ENCODE data around the gene DPPA4. TPM values are rescaled to one million over a fixed set of nuclear protein-coding genes. Genes with fewer than 3 reads are reported as not detected.

The DPPA4 gene
- total and polyA plus RNA-seq, 5 donors from 2014 or later, result 1.0 TPM; not detected in 4

- Mint-ChIP-seq H3K36me3 (no peaks in the 10 kb centered on the region), H3K27ac (no peak overlapping the region), H3K27me3 (no peaks in the 10 kb centered on the region), H3K4me3 (no peak overlapping the region), H3K4me1 (no peaks in the 10 kb centered on the region), H3K9me3 (peaks cover 0 to 2% (median 0%) of the 10 kb centered on the region in 7 donors)
- no peaks in the 10 kb centered on the region for H3K36me3 ChIP-seq (ENCODE audit: control insufficient read depth, insufficient read depth, low read length)
- no peak for DNase-seq
- H3K9me3 ChIP-seq (ENCODE audit: control insufficient read depth in 2 of 2, low read length in 2 of 2), result no peaks in the 10 kb centered on the region
- H3K4me1 ChIP-seq (ENCODE audit: control insufficient read depth, insufficient read depth, low read length, poor library complexity, severe bottlenecking), result no peaks in the 10 kb centered on the region
- no peaks in the 10 kb centered on the region for H3K27me3 ChIP-seq (ENCODE audit: control insufficient read depth, insufficient read depth, low read length)
- no peak for ATAC-seq (ENCODE audit: low read depth in 2 of 2)
- H3K4me3 ChIP-seq (ENCODE audit: low read depth, low read length), result no peak overlapping the region
- H3K27ac ChIP-seq (ENCODE audit: insufficient read depth, low read length, poor library complexity, severe bottlenecking), result no peak overlapping the region
Observed at GRCh38 chr3:109353057-109353456, 15.7 kb upstream of the DPPA4 start.

DNA sequence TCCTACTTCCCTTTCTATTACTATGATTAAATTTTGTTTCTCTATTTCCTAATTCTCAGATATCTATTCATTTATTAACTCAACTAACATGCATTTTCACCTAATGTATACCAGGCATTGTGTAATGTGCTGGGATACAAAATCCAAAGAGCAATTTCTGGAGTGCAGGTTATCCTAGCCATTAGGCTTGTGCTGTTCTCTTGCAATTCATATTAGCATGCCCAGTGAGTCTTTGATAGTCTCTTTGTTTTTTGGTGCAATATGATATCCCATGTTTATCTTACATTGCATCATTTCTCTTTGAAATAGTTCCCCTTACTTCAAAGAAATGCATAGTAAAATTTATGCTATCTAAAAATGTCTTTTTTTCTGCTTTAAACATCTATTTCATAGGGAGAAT is 13.9 kb upstream of the DPPA4 start:
- H3K4me1 Mint-ChIP-seq, result no peaks in the 10 kb centered on the region
- H3K36me3 Mint-ChIP-seq, result no peaks in the 10 kb centered on the region
- peaks cover 0 to 2% (median 0%) of the 10 kb centered on the region in 7 donors for H3K9me3 Mint-ChIP-seq
- Histone ChIP-seq H3K36me3 (ENCODE audit: control insufficient read depth, insufficient read depth, low read length) (no peaks in the 10 kb centered on the region), H3K27ac (ENCODE audit: insufficient read depth, low read length, poor library complexity, severe bottlenecking) (no peak overlapping the region), H3K9me3 (ENCODE audit: control insufficient read depth in 2 of 2, low read length in 2 of 2) (no peaks in the 10 kb centered on the region), H3K4me3 (ENCODE audit: low read depth, low read length) (no peak overlapping the region), H3K27me3 (ENCODE audit: control insufficient read depth, insufficient read depth, low read length) (no peaks in the 10 kb centered on the region), H3K4me1 (ENCODE audit: control insufficient read depth, insufficient read depth, low read length, poor library complexity, severe bottlenecking) (no peaks in the 10 kb centered on the region)
- no peak for ATAC-seq (ENCODE audit: low read depth in 2 of 2)
- no peak overlapping the region for H3K4me3 Mint-ChIP-seq
- H3K27ac Mint-ChIP-seq, result no peak overlapping the region
- no peaks in the 10 kb centered on the region for H3K27me3 Mint-ChIP-seq
- no peak for DNase-seq

- no peaks in the 10 kb centered on the region for H3K27me3 ChIP-seq (ENCODE audit: control insufficient read depth, insufficient read depth, low read length)
- Mint-ChIP-seq H3K9me3 (peaks cover 0 to 2% (median 0%) of the 10 kb centered on the region in 7 donors), H3K4me1 (no peaks in the 10 kb centered on the region), H3K27me3 (no peaks in the 10 kb centered on the region), H3K36me3 (no peaks in the 10 kb centered on the region), H3K27ac (no peak overlapping the region), H3K4me3 (no peak overlapping the region)
- DNase-seq, result no peak
- ATAC-seq (ENCODE audit: low read depth in 2 of 2), result no peak
- no peaks in the 10 kb centered on the region for H3K36me3 ChIP-seq (ENCODE audit: control insufficient read depth, insufficient read depth, low read length)
- no peak overlapping the region for H3K4me3 ChIP-seq (ENCODE audit: low read depth, low read length)
- no peak overlapping the region for H3K27ac ChIP-seq (ENCODE audit: insufficient read depth, low read length, poor library complexity, severe bottlenecking)
- H3K9me3 ChIP-seq (ENCODE audit: control insufficient read depth in 2 of 2, low read length in 2 of 2), result no peaks in the 10 kb centered on the region
- H3K4me1 ChIP-seq (ENCODE audit: control insufficient read depth, insufficient read depth, low read length, poor library complexity, severe bottlenecking), result no peaks in the 10 kb centered on the region
Observed at GRCh38 chr3:109346770-109347295, 9.5 kb upstream of the DPPA4 start.

GRCh38 chr3:109346099-109346498 is 8.8 kb upstream of the DPPA4 start:
- DNase-seq (no peak), ATAC-seq (ENCODE audit: low read depth in 2 of 2) (no peak)
- H3K9me3 ChIP-seq (ENCODE audit: control insufficient read depth in 2 of 2, low read length in 2 of 2), result no peaks in the 10 kb centered on the region
- H3K4me3 ChIP-seq (ENCODE audit: low read depth, low read length), result no peak overlapping the region
- Mint-ChIP-seq H3K27ac (no peak overlapping the region), H3K9me3 (peaks cover 0 to 2% (median 0%) of the 10 kb centered on the region in 7 donors), H3K4me1 (no peaks in the 10 kb centered on the region), H3K36me3 (no peaks in the 10 kb centered on the region), H3K4me3 (no peak overlapping the region), H3K27me3 (no peaks in the 10 kb centered on the region)
- no peaks in the 10 kb centered on the region for H3K36me3 ChIP-seq (ENCODE audit: control insufficient read depth, insufficient read depth, low read length)
- H3K27me3 ChIP-seq (ENCODE audit: control insufficient read depth, insufficient read depth, low read length), result no peaks in the 10 kb centered on the region
- no peak overlapping the region for H3K27ac ChIP-seq (ENCODE audit: insufficient read depth, low read length, poor library complexity, severe bottlenecking)
- no peaks in the 10 kb centered on the region for H3K4me1 ChIP-seq (ENCODE audit: control insufficient read depth, insufficient read depth, low read length, poor library complexity, severe bottlenecking)

- Histone ChIP-seq H3K27me3 (ENCODE audit: control insufficient read depth, insufficient read depth, low read length) (peaks cover 9% of the 10 kb centered on the region), H3K4me3 (ENCODE audit: low read depth, low read length) (no peak overlapping the region), H3K9me3 (ENCODE audit: control insufficient read depth in 2 of 2, low read length in 2 of 2) (no peaks in the 10 kb centered on the region), H3K36me3 (ENCODE audit: control insufficient read depth, insufficient read depth, low read length) (no peaks in the 10 kb centered on the region), H3K27ac (ENCODE audit: insufficient read depth, low read length, poor library complexity, severe bottlenecking) (no peak overlapping the region), H3K4me1 (ENCODE audit: control insufficient read depth, insufficient read depth, low read length, poor library complexity, severe bottlenecking) (no peaks in the 10 kb centered on the region)
- no peak for ATAC-seq (ENCODE audit: low read depth in 2 of 2)
- H3K4me3 Mint-ChIP-seq, result no peak overlapping the region
- no peaks in the 10 kb centered on the region for H3K36me3 Mint-ChIP-seq
- no peak overlapping the region for H3K27ac Mint-ChIP-seq
- peaks cover 0 to 11% (median 0%) of the 10 kb centered on the region in 4 donors for H3K4me1 Mint-ChIP-seq
- DNase-seq, result no peak
- H3K27me3 Mint-ChIP-seq, result peaks cover 13% of the 10 kb centered on the region
- peaks cover 0 to 3% (median 0%) of the 10 kb centered on the region in 7 donors for H3K9me3 Mint-ChIP-seq
Observed at GRCh38 chr3:109339714-109340648, 2.6 kb upstream of the DPPA4 start.

DNA sequence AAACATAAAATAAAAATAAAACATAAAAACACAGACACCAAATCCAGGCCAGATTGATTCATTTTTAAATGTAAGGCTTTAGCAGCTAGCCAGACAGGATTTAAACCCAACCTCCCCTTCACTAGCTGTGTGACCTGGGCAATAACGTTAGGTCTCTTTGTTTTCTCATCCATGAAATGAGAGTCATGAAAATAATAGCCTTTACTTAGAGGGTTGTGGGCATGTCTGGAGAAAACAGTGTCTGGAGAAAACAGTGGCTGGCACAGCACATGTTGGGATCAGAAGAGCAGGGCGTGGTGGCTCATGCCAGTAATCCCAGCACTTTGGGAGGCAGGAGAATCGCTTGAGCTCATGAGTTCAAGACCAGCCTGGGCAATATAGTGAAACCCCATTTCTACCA is 1.9 kb upstream of the DPPA4 start:
- Histone ChIP-seq H3K27me3 (ENCODE audit: control insufficient read depth, insufficient read depth, low read length) (peaks cover 9% of the 10 kb centered on the region), H3K4me3 (ENCODE audit: low read depth, low read length) (no peak overlapping the region), H3K27ac (ENCODE audit: insufficient read depth, low read length, poor library complexity, severe bottlenecking) (no peak overlapping the region), H3K36me3 (ENCODE audit: control insufficient read depth, insufficient read depth, low read length) (no peaks in the 10 kb centered on the region), H3K4me1 (ENCODE audit: control insufficient read depth, insufficient read depth, low read length, poor library complexity, severe bottlenecking) (no peaks in the 10 kb centered on the region), H3K9me3 (ENCODE audit: control insufficient read depth in 2 of 2, low read length in 2 of 2) (no peaks in the 10 kb centered on the region)
- Mint-ChIP-seq H3K4me3 (no peak overlapping the region), H3K27me3 (peaks cover 13% of the 10 kb centered on the region), H3K4me1 (peaks cover 0 to 11% (median 0%) of the 10 kb centered on the region in 4 donors), H3K36me3 (no peaks in the 10 kb centered on the region), H3K27ac (no peak overlapping the region), H3K9me3 (peaks cover 0 to 3% (median 0%) of the 10 kb centered on the region in 7 donors)
- ATAC-seq (ENCODE audit: low read depth in 2 of 2), result no peak
- DNase-seq, result no peak

GRCh38 chr3:109338322-109338721 is 976 bp upstream of the DPPA4 start:
- no peaks in the 10 kb centered on the region for H3K4me1 ChIP-seq (ENCODE audit: control insufficient read depth, insufficient read depth, low read length, poor library complexity, severe bottlenecking)
- H3K4me1 Mint-ChIP-seq, result peaks cover 0 to 11% (median 0%) of the 10 kb centered on the region in 4 donors
- DNase-seq (no peak), ATAC-seq (ENCODE audit: low read depth in 2 of 2) (no peak)
- no peak overlapping the region for H3K4me3 Mint-ChIP-seq
- H3K9me3 Mint-ChIP-seq, result peaks cover 0 to 3% (median 0%) of the 10 kb centered on the region in 7 donors
- no peaks in the 10 kb centered on the region for H3K36me3 ChIP-seq (ENCODE audit: control insufficient read depth, insufficient read depth, low read length)
- no peaks in the 10 kb centered on the region for H3K36me3 Mint-ChIP-seq
- peaks cover 13% of the 10 kb centered on the region for H3K27me3 Mint-ChIP-seq
- H3K27ac ChIP-seq (ENCODE audit: insufficient read depth, low read length, poor library complexity, severe bottlenecking), result no peak overlapping the region
- H3K27ac Mint-ChIP-seq, result no peak overlapping the region
- H3K9me3 ChIP-seq (ENCODE audit: control insufficient read depth in 2 of 2, low read length in 2 of 2), result no peaks in the 10 kb centered on the region
- no peak overlapping the region for H3K4me3 ChIP-seq (ENCODE audit: low read depth, low read length)
- H3K27me3 ChIP-seq (ENCODE audit: control insufficient read depth, insufficient read depth, low read length), result peaks cover 9% of the 10 kb centered on the region

Data from CD4-positive, CD25-positive, alpha-beta regulatory T cell (primary cell).